ENCODE measurements around the gene IREB2. TPM values are rescaled to one million over a fixed set of nuclear protein-coding genes. Genes with fewer than 3 reads are reported as not detected.

The IREB2 gene
- total RNA-seq, 4 donors from 2014 or later, result 41.9 to 193 (median 56.7) TPM

- no peak for DNase-seq
- Histone ChIP-seq H3K27me3 (no peaks in the 10 kb centered on the region), H3K36me3 (no peaks in the 10 kb centered on the region), H3K4me1 (no peaks in the 10 kb centered on the region), H3K9me3 (no peaks in the 10 kb centered on the region), H3K27ac (no peak overlapping the region), H3K4me3 (no peak overlapping the region)
- TF ChIP-seq CTCF (IDR thresholded peaks at IDR 0.05) (no peak), POLR2A (IDR thresholded peaks at IDR 0.05) (no peak)
Measured at GRCh38 chr15:78390826-78391225, 47.2 kb upstream of the IREB2 start.

- TF ChIP-seq POLR2A (IDR thresholded peaks at IDR 0.05), result no peak
- no peak for TF ChIP-seq CTCF (IDR thresholded peaks at IDR 0.05)
- Histone ChIP-seq H3K36me3 (no peaks in the 10 kb centered on the region), H3K9me3 (no peaks in the 10 kb centered on the region), H3K27me3 (no peaks in the 10 kb centered on the region), H3K4me3 (no peak overlapping the region), H3K4me1 (peaks cover 0 to 4% (median 0%) of the 10 kb centered on the region in 4 donors), H3K27ac (no peak overlapping the region)
- DNase-seq, result no peak
Measured at GRCh38 chr15:78391781-78392180, 46.2 kb upstream of the IREB2 start.

- no peak overlapping the region for H3K27ac ChIP-seq
- no peaks in the 10 kb centered on the region for H3K36me3 ChIP-seq
- H3K27me3 ChIP-seq, result no peaks in the 10 kb centered on the region
- TF ChIP-seq POLR2A (IDR thresholded peaks at IDR 0.05) (no peak), CTCF (IDR thresholded peaks at IDR 0.05) (no peak)
- no peaks in the 10 kb centered on the region for H3K9me3 ChIP-seq
- peak in 2 of 3 donors; percentile 66 to 72 for DNase-seq
- H3K4me3 ChIP-seq, result no peak overlapping the region
- H3K4me1 ChIP-seq, result peaks cover 0 to 11% (median 2%) of the 10 kb centered on the region in 4 donors
Measured at GRCh38 chr15:78392430-78392829, 45.6 kb upstream of the IREB2 start.

GRCh38 chr15:78393137-78393536 lies 44.9 kb upstream of the IREB2 start:
- Histone ChIP-seq H3K9me3 (no peaks in the 10 kb centered on the region), H3K27me3 (no peaks in the 10 kb centered on the region), H3K36me3 (no peaks in the 10 kb centered on the region), H3K27ac (no peak overlapping the region), H3K4me3 (no peak overlapping the region), H3K4me1 (peaks cover 0 to 11% (median 2%) of the 10 kb centered on the region in 4 donors)
- TF ChIP-seq CTCF (IDR thresholded peaks at IDR 0.05) (no peak), POLR2A (IDR thresholded peaks at IDR 0.05) (no peak)
- no peak for DNase-seq

- Histone ChIP-seq H3K9me3 (no peaks in the 10 kb centered on the region), H3K27me3 (no peaks in the 10 kb centered on the region), H3K4me3 (no peak overlapping the region), H3K4me1 (peaks cover 0 to 11% (median 2%) of the 10 kb centered on the region in 4 donors), H3K36me3 (no peaks in the 10 kb centered on the region), H3K27ac (no peak overlapping the region)
- no peak for DNase-seq
- TF ChIP-seq CTCF (IDR thresholded peaks at IDR 0.05) (no peak), POLR2A (IDR thresholded peaks at IDR 0.05) (no peak)
Measured at GRCh38 chr15:78394026-78394425, 44.0 kb upstream of the IREB2 start.
